HCT116 (cell line): Measurements from ENCODE around the gene RNF208. TPM values are rescaled to one million over a fixed set of nuclear protein-coding genes. Genes with fewer than 3 reads are reported as not detected.

Source experiments
- ATAC-seq: fragments of 200-7000 bp; cut with Tn5 transposase; 2 replicates; pipeline ENCODE4 v1.9.1; 2020; ENCODE audit warnings: mild to moderate bottlenecking, moderate library complexity
- BruUV-seq: library from RNA; stranded (reverse); fragments of 400-500 nt; replicated peaks from 2 replicates; lab custom pipeline; 2021; lab: Mats Ljungman, UMichigan
- CTCF ChIA-PET: fragments of 300-600 bp; sonication (Branson Sonifier 250); formaldehyde crosslinking; loops from one replicate; lab custom pipeline; 2021; ENCODE audit warnings: antibody characterized with exemption; lab: Charles Lee
- POLR2A ChIA-PET: fragments of 300-600, 350-600 bp; sonication (Branson Sonifier 250); formaldehyde crosslinking; loops from one replicate; lab custom pipeline; 2021; ENCODE audit warnings: antibody characterized with exemption; lab: Charles Lee
- RAD21 ChIA-PET, 2 experiments: fragments of 300-600 bp; sonication (Branson Sonifier 250); formaldehyde crosslinking; loops; one replicate each; lab custom pipeline; 2023; ENCODE audit warnings: low total read pairs in 2 of 2; ENCODE audit not compliant: uncharacterized antibody in 2 of 2, unreplicated experiment in 2 of 2, low non-redundant PET in 1 of 2; lab: Charles Lee
- DNase-seq: peaks from one replicate; pipeline ENCODE4 v3.0.0-alpha.2; 2010; ENCODE audit warnings: low read depth, low spot score
- H2AFZ ChIP-seq: fragments of 200-600 bp; shearing (Covaris generic), sonication (generic); 2 replicates; pipeline ENCODE4 v1.6.1; 2017; ENCODE audit warnings: low read depth, mixed run types, mixed read lengths, antibody characterized with exemption, low read length; ENCODE audit not compliant: poor library complexity, severe bottlenecking
- H3K27ac ChIP-seq: 2 replicates; pipeline ENCODE4 v1.5.1; 2012; ENCODE audit warnings: low read depth, low read length
- H3K27me3 ChIP-seq: fragments of 200-600 bp; sonication (generic); 2 replicates; pipeline ENCODE4 v1.6.1; 2016; ENCODE audit warnings: mixed run types, low read length, mixed read lengths; ENCODE audit not compliant: insufficient read depth
- H3K36me3 ChIP-seq, 2 experiments: fragments of 200-500 bp in 1 of 2; fragments of 200-600 bp in 1 of 2; sonication (Bioruptor generic) in 1 of 2; sonication (generic) in 1 of 2; 2 replicates each; pipeline versions ENCODE4 v1.5.1 to v1.6.1; 2014 to 2016; ENCODE audit warnings: low read length in 2 of 2, inconsistent platforms in 1 of 2, mixed read lengths in 1 of 2, mixed run types in 1 of 2; ENCODE audit not compliant: insufficient read depth in 2 of 2, control insufficient read depth in 1 of 2
- H3K4me1 ChIP-seq, 2 experiments: fragments of 200-600 bp in 1 of 2; sonication (generic) in 1 of 2; 2 replicates each; pipeline versions ENCODE4 v1.5.1 to v1.6.1; 2012 to 2017; ENCODE audit warnings: low read length in 2 of 2, inconsistent platforms in 1 of 2, mild to moderate bottlenecking in 1 of 2, mixed read lengths in 1 of 2, mixed run types in 1 of 2, moderate library complexity in 1 of 2; ENCODE audit not compliant: insufficient read depth in 2 of 2, control insufficient read depth in 1 of 2
- H3K4me2 ChIP-seq: fragments of 200-600 bp; sonication (generic); 2 replicates; pipeline ENCODE4 v1.6.1; 2017; ENCODE audit warnings: mixed run types, low read length, mixed read lengths
- H3K4me3 ChIP-seq, 2 experiments: fragments of 200-600 bp in 1 of 2; sonication (generic) in 1 of 2; replicated peaks in 1 of 2; 2 replicates each; pipeline ENCODE4 v1.5.1; 2011 to 2016; ENCODE audit warnings: low read length in 2 of 2, control low read depth in 1 of 2, low read depth in 1 of 2, mild to moderate bottlenecking in 1 of 2, mixed read lengths in 1 of 2, mixed run types in 1 of 2
- H3K79me2 ChIP-seq: fragments of 200-600 bp; sonication (generic); 2 replicates; pipeline ENCODE4 v1.6.1; 2017; ENCODE audit warnings: mild to moderate bottlenecking, mixed run types, low read length, moderate library complexity, mixed read lengths; ENCODE audit not compliant: insufficient read depth
- H3K9ac ChIP-seq: fragments of 200-600 bp; sonication (generic); 2 replicates; pipeline ENCODE4 v1.6.1; 2016; ENCODE audit warnings: low read length, mixed read lengths
- H3K9me2 ChIP-seq: fragments of 200-600 bp; sonication (generic), shearing (Covaris generic); 2 replicates; pipeline ENCODE4 v1.6.1; 2017; ENCODE audit warnings: mixed run types, mild to moderate bottlenecking, moderate library complexity; ENCODE audit not compliant: insufficient read depth
- H3K9me3 ChIP-seq, 2 experiments: fragments of 200-500 bp in 1 of 2; fragments of 200-600 bp in 1 of 2; sonication (Bioruptor generic) in 1 of 2; sonication (generic) in 1 of 2; 2 replicates each; pipeline ENCODE4 v1.6.1; 2014 to 2017; ENCODE audit warnings: low read length in 2 of 2, mixed read lengths in 2 of 2, inconsistent platforms in 1 of 2, low read depth in 1 of 2, mild to moderate bottlenecking in 1 of 2, mixed run types in 1 of 2, moderate library complexity in 1 of 2; ENCODE audit not compliant: control insufficient read depth in 1 of 2, insufficient read depth in 1 of 2
- H4K20me1 ChIP-seq: fragments of 200-600 bp; sonication (generic), shearing (Covaris generic); 2 replicates; pipeline ENCODE4 v1.6.1; 2017; ENCODE audit warnings: mixed run types, mild to moderate bottlenecking, moderate library complexity; ENCODE audit not compliant: insufficient read depth
- CEBPB ChIP-seq: IDR thresholded peaks from 2 replicates; pipeline ENCODE4 v1.6.1; 2012; ENCODE audit warnings: low read depth
- ELF1 ChIP-seq: IDR thresholded peaks from 2 replicates; pipeline ENCODE4 v1.6.1; 2012; ENCODE audit warnings: low read depth, borderline replicate concordance
- EZH2phosphoT487 ChIP-seq: fragments of 200-600 bp; IDR thresholded peaks from 2 replicates; pipeline ENCODE4 v1.6.1; 2018; ENCODE audit warnings: antibody characterized with exemption, borderline replicate concordance
- FOSL1 ChIP-seq: IDR thresholded peaks from 2 replicates; pipeline ENCODE4 v1.6.1; 2012; ENCODE audit warnings: low read depth
- JUND ChIP-seq: IDR thresholded peaks from 2 replicates; pipeline ENCODE4 v1.6.1; 2012
- POLR2AphosphoS5 ChIP-seq: IDR thresholded peaks from 2 replicates; pipeline ENCODE4 v1.6.1; 2011; ENCODE audit warnings: mild to moderate bottlenecking, low read depth, low read length, moderate library complexity
- RAD21 ChIP-seq: IDR thresholded peaks from 2 replicates; pipeline ENCODE4 v1.6.1; 2012; ENCODE audit warnings: low read depth, mild to moderate bottlenecking
- TCF7L2 ChIP-seq: IDR thresholded peaks from 2 replicates; pipeline ENCODE4 v1.7.0; 2011; ENCODE audit warnings: borderline replicate concordance, inconsistent platforms; ENCODE audit not compliant: insufficient read depth, insufficient read length; ENCODE audit errors: extremely low read depth
- ZNF274 ChIP-seq: fragments of 200-500 bp; sonication (Bioruptor generic); IDR thresholded peaks from 2 replicates; pipeline ENCODE4 v1.6.1; 2014; ENCODE audit warnings: mild to moderate bottlenecking, low read depth, low read length, inconsistent platforms
- intact Hi-C: fragments of 100-400 bp; cut with micrococcal nuclease; formaldehyde crosslinking; loops from 2 replicates; pipeline ENCODE4 v1.10.0; 2022
- total RNA-seq: library from RNA; stranded (reverse); gene quantifications from one replicate; pipeline ENCODE4 v1.2.1, GENCODE V29; 2021; ENCODE audit not compliant: unreplicated experiment
- TF ChIP-seq, protein P1 (sequence below): IDR thresholded peaks from 2 replicates; pipeline ENCODE4 v1.6.1; 2011; ENCODE audit warnings: mild to moderate bottlenecking, low read length, moderate library complexity; ENCODE audit not compliant: insufficient replicate concordance; ENCODE audit errors: extremely low read depth

The RNF208 gene
- total RNA-seq, 1 experiment from 2014 or later, result 26.1 TPM

- TF ChIP-seq, protein P1, sequence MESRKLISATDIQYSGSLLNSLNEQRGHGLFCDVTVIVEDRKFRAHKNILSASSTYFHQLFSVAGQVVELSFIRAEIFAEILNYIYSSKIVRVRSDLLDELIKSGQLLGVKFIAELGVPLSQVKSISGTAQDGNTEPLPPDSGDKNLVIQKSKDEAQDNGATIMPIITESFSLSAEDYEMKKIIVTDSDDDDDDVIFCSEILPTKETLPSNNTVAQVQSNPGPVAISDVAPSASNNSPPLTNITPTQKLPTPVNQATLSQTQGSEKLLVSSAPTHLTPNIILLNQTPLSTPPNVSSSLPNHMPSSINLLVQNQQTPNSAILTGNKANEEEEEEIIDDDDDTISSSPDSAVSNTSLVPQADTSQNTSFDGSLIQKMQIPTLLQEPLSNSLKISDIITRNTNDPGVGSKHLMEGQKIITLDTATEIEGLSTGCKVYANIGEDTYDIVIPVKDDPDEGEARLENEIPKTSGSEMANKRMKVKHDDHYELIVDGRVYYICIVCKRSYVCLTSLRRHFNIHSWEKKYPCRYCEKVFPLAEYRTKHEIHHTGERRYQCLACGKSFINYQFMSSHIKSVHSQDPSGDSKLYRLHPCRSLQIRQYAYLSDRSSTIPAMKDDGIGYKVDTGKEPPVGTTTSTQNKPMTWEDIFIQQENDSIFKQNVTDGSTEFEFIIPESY, result no peak
- TF ChIP-seq CEBPB (no peak), EZH2phosphoT487 (no peak), JUND (no peak), ELF1 (no peak)
These were observed 26.4 kb downstream of the RNF208 start (continued) for GRCh38 chr9:137195525-137196220.

GRCh38 chr9:137194909-137195308 is 27.1 kb downstream of the RNF208 start:
- ChIA-PET POLR2A (interaction anchor here (2.2 kb wide), 1 partner anchor 46 kb away, joined by 6 read pairs; the partner anchor contains the start of gene TUBB4B), RAD21 (no interaction called here)
- Histone ChIP-seq H3K9me2 (no peaks in the 10 kb centered on the region), H3K27me3 (no peaks in the 10 kb centered on the region), H3K4me1 (peaks cover 35 to 57% of the 10 kb centered on the region in 2 experiments), H3K27ac (peak overlapping the region; percentile 38; the same call in 1 of the 2 replicates), H3K9ac (no peak overlapping the region), H3K4me3 (no peak overlapping the region), H4K20me1 (no peaks in the 10 kb centered on the region), H3K36me3 (peaks cover 0 to 5% of the 10 kb centered on the region in 2 experiments; a peak in 1 of 4 replicates), H3K4me2 (peak overlapping the region; percentile 37), H2AFZ (no peak overlapping the region), H3K9me3 (no peaks in the 10 kb centered on the region), H3K79me2 (peaks cover 21% of the 10 kb centered on the region)
- ATAC-seq (no peak), DNase-seq (no peak)
- no TSS peak for BruUV-seq
- intact Hi-C loops, result no loop called here
- no peak for TF ChIP-seq TCF7L2
- TF ChIP-seq ZNF274, result no peak
- TF ChIP-seq FOSL1, result no peak
- TF ChIP-seq RAD21, result no peak
- no peak for TF ChIP-seq ELF1
- TF ChIP-seq POLR2AphosphoS5, result no peak
- TF ChIP-seq, all 23 proteins: peak for 0
- CTCF ChIA-PET, result interaction anchor here (1.2 to 1.7 kb wide), 2 partner anchors 33 to 42 kb away, joined by 3 to 4 read pairs; partner anchors contain the start of gene RNF224
